GM12891 (cell line): ENCODE results near the gene SLC1A2.

Experiments used
- DNase-seq: peaks from one replicate; pipeline ENCODE4 v3.0.0; 2011; ENCODE audit warnings: low spot score; ENCODE audit not compliant: insufficient read length
- FAIRE-seq: peaks from 2 replicates; lab custom pipeline; 2011; peaks lifted over from hg19 to GRCh38; lab: Jason Lieb, UNC
- PAX5 ChIP-seq: IDR thresholded peaks from 2 replicates; pipeline ENCODE4 v1.6.1; 2011; ENCODE audit warnings: low read length, moderate library complexity, mild to moderate bottlenecking; ENCODE audit not compliant: insufficient read depth, severe bottlenecking
- POLR2A ChIP-seq: IDR thresholded peaks from 2 replicates; pipeline ENCODE4 v1.6.1; 2011; ENCODE audit warnings: low read depth, low read length, control low read depth
- POLR2AphosphoS5 ChIP-seq: IDR thresholded peaks from 2 replicates; pipeline ENCODE4 v1.6.1; 2011; ENCODE audit warnings: low read depth, low read length, control low read depth
- POU2F2 ChIP-seq: IDR thresholded peaks from 2 replicates; pipeline ENCODE4 v1.6.1; 2011; ENCODE audit warnings: low read depth, mild to moderate bottlenecking, control low read depth, low read length, moderate library complexity
- SPI1 ChIP-seq: IDR thresholded peaks from 2 replicates; pipeline ENCODE4 v1.6.1; 2011; ENCODE audit warnings: low read depth, low read length, control low read depth
- TAF1 ChIP-seq: IDR thresholded peaks from 2 replicates; pipeline ENCODE4 v1.6.1; 2011; ENCODE audit warnings: low read depth, low read length, control low read depth

SLC1A2 gene

DNA sequence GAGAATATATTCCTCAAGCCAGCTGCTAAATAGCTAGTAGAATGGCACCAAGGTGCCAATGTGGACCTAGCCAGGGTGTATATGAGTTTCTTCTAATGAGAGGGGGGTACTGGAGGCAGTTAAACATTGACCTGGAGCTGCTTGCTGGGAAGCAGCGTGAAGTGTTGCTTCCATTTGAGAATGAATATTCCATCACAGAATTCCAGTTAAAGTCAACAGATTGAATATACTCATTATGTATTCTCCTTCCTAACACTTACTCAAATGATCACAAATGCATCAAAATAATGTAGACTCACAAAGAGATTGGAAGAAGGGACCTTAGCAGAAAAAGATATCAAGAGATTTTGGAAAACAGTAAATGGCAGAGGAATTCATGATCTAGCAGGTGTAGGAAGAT is 178.3 kb downstream of the SLC1A2 start:
- FAIRE-seq (no peak), DNase-seq (no peak)
- TF ChIP-seq SPI1 (no peak), TAF1 (no peak), POLR2AphosphoS5 (no peak), PAX5 (no peak), POLR2A (no peak), POU2F2 (no peak)

DNA sequence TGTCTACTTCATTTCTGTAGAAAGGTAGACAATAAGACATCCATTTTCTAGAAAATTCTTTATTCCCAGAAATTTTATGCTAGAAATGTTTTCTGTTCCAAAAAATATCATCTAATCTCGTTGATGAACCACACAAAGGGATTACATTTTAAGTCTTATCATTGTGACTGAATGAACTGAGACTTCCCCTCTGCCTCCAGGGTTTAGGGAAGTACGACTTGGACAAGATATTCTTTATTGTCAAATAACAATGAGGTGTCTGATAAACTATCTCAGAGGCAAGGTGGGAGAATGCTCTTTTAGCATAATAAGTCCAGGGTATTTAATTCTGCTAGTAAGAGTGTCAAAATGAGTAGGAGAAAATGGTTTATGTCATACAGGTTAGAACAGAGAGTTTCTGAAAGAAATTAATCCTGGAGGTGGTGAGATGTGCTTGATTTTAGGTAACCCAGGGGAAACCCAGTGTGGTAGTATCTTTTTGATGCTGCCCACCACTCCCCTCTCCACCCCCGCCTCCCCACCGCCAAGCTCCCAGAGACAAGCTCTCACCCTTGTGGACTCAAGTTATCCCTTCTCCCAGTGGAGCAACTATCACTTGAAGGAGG is 179.8 kb downstream of the SLC1A2 start:
- TF ChIP-seq TAF1 (no peak), SPI1 (0 out of 2 replicates have a peak, but pooled peaks have one; percentile 19)
- no peak for FAIRE-seq
- DNase-seq: no peak

DNA sequence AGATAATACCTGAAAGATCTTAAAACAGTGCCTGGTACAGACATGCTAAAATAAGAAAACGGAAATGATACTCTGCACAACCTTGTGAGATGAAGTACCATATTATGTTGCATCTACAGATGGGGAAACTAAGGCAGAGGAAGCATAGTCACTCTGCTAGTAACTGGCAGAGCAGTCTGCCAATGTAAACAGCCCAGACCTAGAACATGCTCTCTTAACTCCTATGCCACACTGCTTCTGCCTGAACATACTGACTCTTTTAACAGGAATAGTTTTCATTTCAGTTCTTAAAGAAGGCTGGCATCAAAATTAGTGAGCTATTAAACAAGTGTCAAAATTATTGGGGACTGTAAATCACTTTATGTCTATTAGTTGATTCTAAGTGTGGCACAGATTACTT is 180.5 kb downstream of the SLC1A2 start:
- TF ChIP-seq POU2F2 (no peak), POLR2AphosphoS5 (no peak), POLR2A (no peak), TAF1 (no peak), PAX5 (no peak), SPI1 (no peak)
- DNase-seq (no peak), FAIRE-seq (no peak)

DNA sequence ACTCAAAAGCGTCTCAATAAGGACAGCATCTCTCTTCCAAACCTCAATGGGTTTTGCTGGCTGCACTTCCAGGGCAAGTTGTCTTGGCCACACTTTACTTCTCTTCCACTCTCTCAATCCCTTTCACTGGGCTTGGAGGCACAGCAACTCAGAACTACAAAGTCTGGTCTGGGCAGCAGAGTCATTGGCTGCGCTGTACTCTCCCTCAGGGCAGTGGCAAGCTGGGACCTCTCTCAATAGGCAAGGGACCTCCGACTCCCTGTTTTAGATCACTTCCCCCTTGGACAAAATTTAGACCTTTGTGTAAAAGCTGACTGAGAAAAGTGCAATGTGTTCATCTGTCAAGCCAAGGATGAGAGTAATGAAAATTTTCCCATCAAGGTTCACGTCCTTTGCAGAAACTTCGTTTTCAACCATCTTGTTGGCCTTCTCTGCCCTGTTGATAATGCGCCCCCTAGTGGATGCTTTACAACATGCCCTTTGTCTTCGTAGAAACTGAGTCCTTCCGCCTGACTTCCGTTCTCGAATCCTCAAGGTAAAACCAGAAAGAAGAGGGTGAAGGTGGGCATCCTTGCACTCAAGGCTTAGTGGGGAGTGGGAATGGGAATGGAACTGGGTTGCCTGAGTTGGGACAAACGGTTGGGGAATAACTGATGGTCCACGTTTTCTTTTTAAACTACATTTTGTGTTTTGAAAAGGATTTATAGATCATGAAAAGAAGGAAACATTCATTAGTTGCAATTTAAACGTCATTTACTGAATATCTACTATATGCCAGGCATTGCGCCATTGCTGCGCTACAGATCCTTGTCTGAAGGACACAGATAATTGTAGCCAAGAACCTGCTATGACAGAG is 181.3 kb downstream of the SLC1A2 start:
- TF ChIP-seq POLR2A (no peak), SPI1 (peak; percentile 26; the same call in 1 of the 2 replicates)
- no peak for DNase-seq
- peak; percentile 76 for FAIRE-seq

DNA sequence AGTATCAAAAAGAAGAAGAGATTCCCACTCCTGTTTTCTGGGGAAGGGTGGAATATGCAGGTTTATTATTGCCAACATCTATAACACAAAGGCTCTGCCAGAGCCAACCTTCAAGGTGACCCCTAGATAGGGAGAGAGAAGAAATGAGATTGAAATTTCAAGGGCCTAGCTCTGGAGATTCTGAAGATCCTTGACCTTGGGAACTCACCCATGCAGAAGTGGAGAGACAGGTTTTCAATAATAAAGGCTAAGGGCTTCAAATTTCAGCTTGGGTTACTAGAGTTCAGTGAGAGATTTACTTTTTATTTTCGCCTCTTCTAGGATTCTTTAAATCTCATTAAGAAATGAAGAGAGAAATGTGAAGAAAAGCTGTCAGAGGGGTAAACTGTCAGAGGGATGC is 182.0 kb downstream of the SLC1A2 start:
- no peak for DNase-seq
- FAIRE-seq: no peak
- TF ChIP-seq TAF1 (no peak), POLR2A (no peak), POLR2AphosphoS5 (no peak), POU2F2 (no peak), SPI1 (no peak), PAX5 (no peak)

DNA sequence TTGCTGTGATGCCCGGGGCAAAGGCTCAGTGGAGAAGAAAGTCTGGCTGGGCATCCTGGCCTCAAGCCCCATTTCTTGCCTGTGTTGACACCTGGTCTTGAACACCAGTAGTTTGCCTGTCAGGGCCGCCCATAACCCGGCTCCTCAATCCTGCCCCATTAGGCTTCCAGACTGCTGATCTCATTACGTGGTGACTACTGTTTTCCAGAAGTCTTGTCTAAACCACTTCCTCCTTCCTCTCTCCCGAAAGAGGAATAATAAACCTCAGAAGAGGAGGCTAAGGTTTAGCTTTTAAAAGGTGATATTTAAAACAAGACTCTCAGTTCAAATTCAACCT is 182.7 kb downstream of the SLC1A2 start:
- no peak for DNase-seq
- TF ChIP-seq TAF1: no peak
- TF ChIP-seq PAX5: no peak
- TF ChIP-seq POLR2AphosphoS5: no peak
- TF ChIP-seq SPI1: no peak
- no peak for TF ChIP-seq POU2F2
- TF ChIP-seq POLR2A: no peak
- no peak for FAIRE-seq

DNA sequence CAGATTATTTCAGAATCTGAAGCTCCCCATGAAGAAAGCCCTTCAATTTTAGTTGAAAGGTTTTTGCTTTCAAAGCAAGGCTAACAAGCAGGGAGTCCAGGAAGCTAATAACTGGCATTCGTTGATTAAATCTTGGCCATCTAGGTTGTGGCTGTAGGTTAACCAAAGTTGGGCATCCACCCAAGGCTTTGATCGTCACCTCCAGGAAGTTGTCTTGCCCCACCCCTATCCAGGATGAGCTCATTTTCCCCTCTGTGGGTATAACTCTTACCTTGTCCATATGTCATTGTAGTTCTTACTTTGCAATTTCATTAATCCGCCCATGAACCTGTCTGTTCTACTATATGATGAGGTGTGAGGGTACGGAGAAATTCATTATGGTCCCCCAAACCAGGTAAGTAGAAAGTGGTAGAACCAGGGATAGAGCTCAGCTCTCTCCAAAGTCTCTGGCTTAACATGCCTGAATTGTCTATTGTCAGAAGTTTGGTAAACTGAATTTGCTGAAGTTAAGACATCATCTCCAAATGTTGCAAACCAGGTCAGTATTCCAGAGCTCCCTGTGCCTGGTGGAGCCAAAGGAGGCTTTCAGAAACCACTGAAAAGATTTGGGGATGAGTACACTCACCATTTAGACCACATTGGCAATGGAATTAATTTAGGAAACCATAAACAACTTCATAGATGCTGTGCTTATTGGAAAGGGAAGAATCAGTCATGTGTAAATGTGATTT is 183.3 kb downstream of the SLC1A2 start:
- no peak for TF ChIP-seq TAF1
- no peak for TF ChIP-seq POLR2A
- DNase-seq (no peak), FAIRE-seq (no peak)

DNA sequence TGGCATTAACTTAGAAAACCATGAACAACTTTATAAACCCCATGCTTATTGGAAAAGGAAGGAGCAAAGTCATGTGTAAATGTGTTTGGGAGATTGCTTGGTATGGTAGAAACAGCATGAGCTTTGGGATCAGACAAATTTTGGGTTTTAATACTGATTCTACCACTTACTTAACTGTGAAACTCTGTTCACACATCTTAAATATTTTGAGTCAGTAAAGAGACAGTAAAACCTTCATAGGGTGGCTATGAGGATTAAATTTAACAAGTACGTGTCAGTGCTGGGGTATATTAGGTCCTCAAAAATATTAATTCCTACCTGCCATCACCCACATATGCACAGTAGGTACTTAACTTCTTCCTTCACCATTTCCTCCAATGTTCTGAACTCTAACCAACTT is 183.9 kb downstream of the SLC1A2 start:
- FAIRE-seq (no peak), DNase-seq (no peak)
- TF ChIP-seq PAX5 (no peak), POU2F2 (no peak), POLR2AphosphoS5 (no peak), POLR2A (no peak), SPI1 (no peak), TAF1 (no peak)

DNA sequence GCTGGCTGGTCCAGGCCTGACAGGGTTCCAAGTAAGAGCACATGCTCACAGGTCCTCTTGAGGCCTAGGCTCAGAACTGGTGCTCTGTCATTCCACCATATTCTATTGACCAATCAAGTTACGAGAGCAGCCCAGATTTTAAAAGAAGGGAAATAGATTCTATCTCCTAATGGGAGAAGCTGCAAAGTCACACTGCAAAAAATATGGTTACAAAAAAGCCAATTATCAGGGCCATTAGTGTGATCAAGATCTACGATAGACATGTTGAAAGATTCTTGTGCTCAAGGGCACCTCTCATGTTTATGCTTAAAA is 184.2 kb downstream of the SLC1A2 start:
- DNase-seq (no peak), FAIRE-seq (no peak)
- TF ChIP-seq POLR2AphosphoS5 (no peak), PAX5 (no peak), POU2F2 (no peak), TAF1 (no peak), SPI1 (no peak), POLR2A (no peak)

DNA sequence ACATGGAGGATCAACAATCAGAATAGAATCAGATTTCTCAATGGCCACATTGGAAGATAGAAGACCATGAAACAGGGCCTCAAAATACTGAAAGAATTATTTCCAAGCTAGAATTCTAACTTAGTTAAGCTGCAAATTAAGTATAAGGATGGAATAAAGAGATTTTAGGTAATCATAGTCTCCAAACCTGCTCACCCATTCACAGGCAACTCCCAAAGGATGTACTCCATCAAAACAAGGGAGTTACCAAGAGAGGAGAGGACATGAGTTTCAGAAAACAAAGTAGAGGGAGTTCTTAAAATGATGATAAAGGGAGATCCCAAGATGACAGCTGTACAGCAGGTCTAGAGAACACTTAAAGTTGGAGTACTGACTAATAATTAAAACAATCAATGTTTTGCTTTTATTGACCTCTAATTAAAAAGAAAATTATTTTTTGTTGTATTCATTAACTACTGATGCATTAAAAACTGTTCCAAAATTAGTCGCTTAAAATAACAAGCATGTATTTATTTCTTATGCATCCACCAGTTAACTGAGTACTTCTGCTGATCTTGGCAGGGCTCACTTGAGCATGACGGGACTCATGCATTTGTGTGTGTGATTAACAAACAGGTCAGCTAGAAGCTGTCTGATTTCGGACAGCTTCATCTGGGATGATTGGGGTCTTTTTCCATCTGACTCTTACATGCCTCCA is 184.8 kb downstream of the SLC1A2 start:
- TF ChIP-seq TAF1 (no peak), SPI1 (no peak)
- DNase-seq (no peak), FAIRE-seq (no peak)
